ENCODE data around the gene KEL.

DNA sequence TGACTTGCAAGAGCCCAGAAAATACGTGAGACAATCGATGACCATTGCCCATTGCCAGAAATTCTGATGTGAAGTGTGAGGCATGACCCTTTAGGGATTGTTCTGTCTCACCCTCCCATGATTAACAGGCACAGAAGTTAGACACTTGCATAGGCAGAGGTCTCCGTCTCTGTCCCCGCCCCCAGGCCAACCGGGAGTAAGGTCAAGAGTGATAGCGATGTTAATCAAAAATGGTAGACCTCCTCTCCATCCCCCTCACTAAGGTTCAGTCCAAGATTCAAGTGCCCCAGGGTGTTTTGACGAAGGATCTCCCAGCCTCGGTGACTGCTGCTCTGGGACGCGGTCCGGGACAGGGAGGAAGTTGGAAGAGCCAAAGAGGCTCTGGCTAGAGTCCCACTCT is 53.9 kb downstream of the KEL start:
- TF ChIP-seq, protein P1, sequence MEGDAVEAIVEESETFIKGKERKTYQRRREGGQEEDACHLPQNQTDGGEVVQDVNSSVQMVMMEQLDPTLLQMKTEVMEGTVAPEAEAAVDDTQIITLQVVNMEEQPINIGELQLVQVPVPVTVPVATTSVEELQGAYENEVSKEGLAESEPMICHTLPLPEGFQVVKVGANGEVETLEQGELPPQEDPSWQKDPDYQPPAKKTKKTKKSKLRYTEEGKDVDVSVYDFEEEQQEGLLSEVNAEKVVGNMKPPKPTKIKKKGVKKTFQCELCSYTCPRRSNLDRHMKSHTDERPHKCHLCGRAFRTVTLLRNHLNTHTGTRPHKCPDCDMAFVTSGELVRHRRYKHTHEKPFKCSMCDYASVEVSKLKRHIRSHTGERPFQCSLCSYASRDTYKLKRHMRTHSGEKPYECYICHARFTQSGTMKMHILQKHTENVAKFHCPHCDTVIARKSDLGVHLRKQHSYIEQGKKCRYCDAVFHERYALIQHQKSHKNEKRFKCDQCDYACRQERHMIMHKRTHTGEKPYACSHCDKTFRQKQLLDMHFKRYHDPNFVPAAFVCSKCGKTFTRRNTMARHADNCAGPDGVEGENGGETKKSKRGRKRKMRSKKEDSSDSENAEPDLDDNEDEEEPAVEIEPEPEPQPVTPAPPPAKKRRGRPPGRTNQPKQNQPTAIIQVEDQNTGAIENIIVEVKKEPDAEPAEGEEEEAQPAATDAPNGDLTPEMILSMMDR (IDR thresholded peaks at IDR 0.05), result no peak
- TF ChIP-seq POLR2AphosphoS5 (IDR thresholded peaks at IDR 0.05), result no peak
- TF ChIP-seq POLR2A (IDR thresholded peaks at IDR 0.05), result no peak
- TF ChIP-seq EP300 (IDR thresholded peaks at IDR 0.05), result no peak
